GM21528 (cell line): ENCODE results near the gene DCHS2.

Experiments
- ATAC-seq: cut with Tn5 transposase; IDR thresholded peaks from one replicate; pipeline ENCODE4 v1.9.1; 2021; ENCODE audit warnings: mild to moderate bottlenecking, moderate library complexity; ENCODE audit not compliant: unreplicated experiment, low FRiP score

The DCHS2 gene

GRCh38 chr4:154455111-154455510, 36.5 kb downstream of the DCHS2 start:
- ATAC-seq: no peak

- ATAC-seq: no peak
Observed at GRCh38 chr4:154454710-154455109, 36.9 kb downstream of the DCHS2 start.

- no peak for ATAC-seq
Observed at GRCh38 chr4:154452798-154453346, 38.7 kb downstream of the DCHS2 start.

GRCh38 chr4:154450966-154451365, 40.6 kb downstream of the DCHS2 start:
- ATAC-seq: no peak

GRCh38 chr4:154444958-154445357, 46.6 kb downstream of the DCHS2 start:
- ATAC-seq: no peak

- no peak for ATAC-seq
Observed at GRCh38 chr4:154441982-154442381, 49.6 kb downstream of the DCHS2 start.

- no peak for ATAC-seq
Observed at GRCh38 chr4:154441124-154441523, 50.5 kb downstream of the DCHS2 start.

GRCh38 chr4:154439224-154439623, 52.4 kb downstream of the DCHS2 start:
- no peak for ATAC-seq

- no peak for ATAC-seq
Observed at GRCh38 chr4:154435895-154436294, 55.7 kb downstream of the DCHS2 start.

- no peak for ATAC-seq
Observed at GRCh38 chr4:154433543-154433942, 58.1 kb downstream of the DCHS2 start.

- ATAC-seq: no peak
Observed at GRCh38 chr4:154429176-154429575, 62.4 kb downstream of the DCHS2 start.

- ATAC-seq: no peak
Observed at GRCh38 chr4:154427149-154427548, 64.5 kb downstream of the DCHS2 start.

GRCh38 chr4:154425514-154425913, 66.1 kb downstream of the DCHS2 start:
- no peak for ATAC-seq

GRCh38 chr4:154424810-154425484, 66.7 kb downstream of the DCHS2 start:
- no peak for ATAC-seq

- ATAC-seq: peak; percentile 24
Observed at GRCh38 chr4:154422152-154422551, 69.4 kb downstream of the DCHS2 start.

- peak; percentile 49 for ATAC-seq
Observed at GRCh38 chr4:154421618-154422017, 70.0 kb downstream of the DCHS2 start.

GRCh38 chr4:154417373-154417673, 74.3 kb downstream of the DCHS2 start:
- ATAC-seq: no peak

- peak; percentile 43 for ATAC-seq
Observed at GRCh38 chr4:154416190-154416547, 75.4 kb downstream of the DCHS2 start.

GRCh38 chr4:154415313-154415712, 76.3 kb downstream of the DCHS2 start:
- ATAC-seq: no peak

GRCh38 chr4:154414796-154415195, 76.8 kb downstream of the DCHS2 start:
- no peak for ATAC-seq

- no peak for ATAC-seq
Observed at GRCh38 chr4:154414371-154414770, 77.2 kb downstream of the DCHS2 start.

- ATAC-seq: no peak
Observed at GRCh38 chr4:154407443-154407842, 84.2 kb downstream of the DCHS2 start.
